Peyer's patch (tissue), 4 donors: ENCODE results near the gene MBIP.

Experiments
- CTCF ChIP-seq, 6 experiments: fragments of 450-650 bp in 4 of 6; fragments of 200-600 bp in 2 of 6; sonication (generic) in 1 of 6; IDR thresholded peaks; one replicate each; pipeline ENCODE4 v1.5.1; 2017 to 2019; ENCODE audit warnings: antibody characterized with exemption in 6 of 6, mild to moderate bottlenecking in 3 of 6, moderate library complexity in 1 of 6
- POLR2A ChIP-seq, 2 donors: fragments of 450-650 bp; IDR thresholded peaks; one replicate each; pipeline ENCODE4 v1.5.1; 2017; ENCODE audit warnings: antibody characterized with exemption in 2 of 2, mild to moderate bottlenecking in 2 of 2, moderate library complexity in 2 of 2

GRCh38 chr14:36275741-36276140, 44.7 kb downstream of the MBIP start:
- TF ChIP-seq CTCF (IDR thresholded peaks at IDR 0.05) (no peak), POLR2A (IDR thresholded peaks at IDR 0.05) (no peak)
